Islet of Langerhans (tissue), 1 donor: Measurements from ENCODE around the gene C10orf90.

Experiments
- FAIRE-seq: peaks from one replicate; lab custom pipeline; 2011; peaks lifted over from hg19 to GRCh38; lab: Jason Lieb, UNC

Gene C10orf90

DNA sequence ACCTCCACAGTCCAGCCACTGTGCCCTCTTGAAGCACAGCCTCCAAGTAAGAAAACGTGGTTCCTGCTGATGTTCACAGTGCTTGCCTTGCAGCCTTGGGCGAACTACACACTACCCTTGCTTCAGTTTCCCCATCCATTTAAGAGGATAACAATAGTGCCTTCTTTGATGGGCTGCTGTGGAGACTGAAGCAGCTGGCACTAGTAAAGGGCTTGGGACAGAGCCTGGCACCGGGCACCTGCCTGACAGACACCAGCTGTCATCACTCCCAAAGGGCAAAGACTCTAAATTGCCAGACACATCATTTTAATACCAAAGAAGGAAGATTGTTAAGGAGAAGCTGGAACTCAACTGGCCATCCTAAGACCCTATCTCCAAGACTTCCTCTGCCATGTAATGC lies 3.1 kb upstream of the C10orf90 start:
- FAIRE-seq, result no peak

DNA sequence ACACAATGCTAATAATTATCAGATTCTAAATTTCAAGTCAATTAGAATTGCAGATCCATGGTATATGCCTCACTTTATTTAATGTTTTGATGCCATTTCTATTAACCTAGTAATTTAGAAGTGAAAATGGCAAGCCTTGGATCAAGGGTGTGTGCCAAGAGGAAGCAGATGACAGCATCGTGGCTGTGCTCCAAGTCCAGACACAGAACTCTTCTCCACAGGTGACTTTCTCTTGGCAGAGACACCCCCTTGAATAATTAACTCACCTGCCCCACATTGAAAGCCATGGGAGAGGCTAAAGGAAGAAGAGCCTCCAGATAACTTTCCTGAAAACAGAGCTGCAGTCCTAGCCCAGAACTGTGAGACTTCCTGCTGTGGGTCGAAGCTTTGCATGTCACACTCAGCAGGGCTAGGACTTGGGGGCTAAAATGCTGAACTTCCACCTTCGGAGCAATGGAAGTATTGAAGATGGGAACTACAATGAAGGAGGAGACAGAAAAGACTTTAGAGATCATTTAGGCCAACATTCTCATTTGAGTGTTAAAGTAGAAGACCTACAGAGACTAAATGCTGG lies 996 bp upstream of the C10orf90 start:
- FAIRE-seq, result no peak

DNA sequence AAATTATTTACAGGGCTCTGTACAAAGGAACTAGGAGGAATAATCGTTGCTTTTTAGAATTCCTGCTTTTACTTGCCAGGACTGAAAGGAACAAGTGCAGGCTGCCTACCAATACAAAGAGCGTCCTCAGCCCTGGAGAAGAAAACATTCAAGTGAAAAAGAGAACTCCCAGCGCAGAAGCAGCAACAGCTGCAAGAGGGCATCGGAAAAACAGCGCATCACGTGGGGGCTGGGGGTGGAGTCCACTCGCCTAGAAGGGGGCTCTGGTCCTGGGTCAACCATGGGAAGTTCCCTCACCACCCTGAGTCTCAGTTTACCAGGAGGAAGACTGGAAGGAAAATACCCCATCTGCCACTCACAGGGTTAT lies 385 bp upstream of the C10orf90 start:
- FAIRE-seq, result no peak

DNA sequence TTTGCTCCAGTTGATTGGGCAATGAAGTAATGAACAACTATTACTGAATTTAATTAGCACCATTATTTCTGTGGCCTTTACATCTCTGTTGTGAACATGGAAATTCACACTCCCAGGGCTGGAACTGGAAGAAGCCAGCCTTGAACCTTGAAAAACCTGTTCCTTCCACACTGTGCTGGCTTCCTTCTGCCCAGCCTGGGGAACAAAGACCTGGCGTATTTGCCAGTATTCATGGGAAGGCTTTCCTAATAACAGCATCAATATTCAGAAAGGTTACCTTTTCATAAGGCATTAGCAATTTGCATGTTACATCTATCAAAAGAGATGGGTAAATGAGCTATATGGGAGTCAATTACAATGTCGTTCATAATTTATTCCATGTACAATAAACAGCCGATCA lies 1.3 kb downstream of the C10orf90 start:
- no peak for FAIRE-seq

DNA sequence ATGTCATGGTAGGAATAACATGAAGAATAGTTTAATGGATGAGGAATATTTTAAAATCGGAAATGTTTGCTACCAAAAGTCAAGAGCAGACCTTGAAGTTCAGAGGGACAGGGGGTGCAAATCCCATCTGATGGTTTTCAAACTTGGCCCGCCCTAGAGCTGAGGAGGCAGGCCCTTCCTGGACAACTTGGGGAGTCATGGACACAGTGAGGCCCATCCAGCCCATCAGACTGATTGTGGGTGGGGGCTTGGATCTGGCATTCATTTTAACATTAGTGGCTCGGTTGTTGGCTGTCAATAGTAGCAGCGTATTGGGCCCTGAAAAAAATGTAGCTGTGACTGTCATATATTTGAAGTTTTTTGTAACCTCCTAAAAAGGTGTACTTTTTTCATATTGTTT lies 2.0 kb downstream of the C10orf90 start:
- FAIRE-seq, result no peak

DNA sequence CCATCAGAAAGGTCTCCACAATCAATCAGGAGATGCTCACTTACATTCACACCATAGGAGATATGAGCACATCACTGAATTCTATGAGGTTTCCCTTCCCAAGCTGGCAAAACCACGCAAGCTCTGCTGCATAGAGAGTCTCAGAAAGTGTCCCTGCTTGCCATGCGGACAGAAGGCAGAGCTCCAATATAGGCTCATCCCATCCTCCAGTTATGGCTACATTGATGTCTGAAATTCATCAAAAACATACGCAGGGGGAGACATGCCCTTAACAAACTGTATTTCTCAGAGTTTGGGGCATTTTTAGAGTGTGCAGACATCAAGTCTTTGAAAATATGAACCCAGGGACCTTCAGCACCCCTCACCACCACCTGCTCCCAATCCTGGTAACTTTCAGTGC lies 2.9 kb downstream of the C10orf90 start:
- FAIRE-seq, result no peak

DNA sequence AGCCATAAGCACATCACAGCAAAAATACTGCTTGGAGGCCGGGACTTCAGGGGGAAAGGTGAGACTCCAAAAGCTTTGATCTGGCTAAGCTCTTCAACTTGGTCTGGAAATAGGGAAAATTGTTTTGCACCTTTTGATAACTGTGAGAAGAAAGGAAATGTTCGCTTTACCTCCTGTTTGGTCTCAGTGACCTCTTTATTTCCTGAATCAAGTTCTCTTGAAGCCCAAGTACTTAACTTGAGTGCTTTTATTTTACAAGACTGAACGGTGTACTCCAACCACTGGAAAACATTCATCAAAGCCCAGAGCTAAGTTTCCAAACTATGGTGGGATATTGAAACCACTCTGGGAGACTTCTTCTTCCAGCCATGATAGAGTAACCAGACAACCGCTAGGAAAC lies 5.3 kb downstream of the C10orf90 start:
- FAIRE-seq, result no peak

DNA sequence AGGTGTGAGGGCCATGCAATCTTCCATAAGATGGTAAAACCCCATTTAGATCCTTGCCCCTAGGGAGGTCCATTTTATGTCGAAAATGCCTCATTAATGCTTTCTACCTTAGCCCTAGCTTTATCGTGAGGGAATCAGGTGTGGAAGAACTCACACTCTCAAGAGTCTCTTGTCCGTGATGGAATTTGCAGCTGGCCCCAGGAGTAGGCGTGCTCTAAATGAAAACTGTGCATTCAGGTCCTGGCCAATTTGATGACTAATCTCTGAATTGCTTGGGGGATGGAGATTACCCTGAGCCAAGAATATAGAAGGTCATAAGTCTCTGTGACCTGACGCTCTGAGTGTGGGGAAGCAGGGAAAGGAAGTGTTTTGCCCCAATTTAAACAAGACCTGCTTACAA lies 6.6 kb downstream of the C10orf90 start:
- FAIRE-seq, result no peak

DNA sequence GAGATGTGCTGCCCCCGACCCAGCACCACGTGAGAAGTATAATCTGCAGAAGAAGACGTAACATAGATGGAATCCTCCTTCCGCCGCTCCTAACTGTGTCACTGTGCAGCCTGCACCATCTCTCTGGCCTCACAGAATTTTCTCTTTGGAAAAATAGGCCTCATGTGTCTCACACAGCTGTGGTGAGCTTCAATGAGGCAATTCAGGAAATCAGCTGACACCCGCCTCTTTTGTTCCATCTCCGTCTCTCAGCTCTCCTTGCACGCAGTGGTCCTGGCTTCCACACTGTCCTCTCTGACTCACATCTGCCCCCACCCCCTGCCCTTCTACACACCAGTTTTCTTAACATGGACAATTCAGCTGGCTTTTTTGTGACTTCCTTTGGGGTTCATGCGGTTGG lies 7.2 kb downstream of the C10orf90 start:
- FAIRE-seq, result no peak

DNA sequence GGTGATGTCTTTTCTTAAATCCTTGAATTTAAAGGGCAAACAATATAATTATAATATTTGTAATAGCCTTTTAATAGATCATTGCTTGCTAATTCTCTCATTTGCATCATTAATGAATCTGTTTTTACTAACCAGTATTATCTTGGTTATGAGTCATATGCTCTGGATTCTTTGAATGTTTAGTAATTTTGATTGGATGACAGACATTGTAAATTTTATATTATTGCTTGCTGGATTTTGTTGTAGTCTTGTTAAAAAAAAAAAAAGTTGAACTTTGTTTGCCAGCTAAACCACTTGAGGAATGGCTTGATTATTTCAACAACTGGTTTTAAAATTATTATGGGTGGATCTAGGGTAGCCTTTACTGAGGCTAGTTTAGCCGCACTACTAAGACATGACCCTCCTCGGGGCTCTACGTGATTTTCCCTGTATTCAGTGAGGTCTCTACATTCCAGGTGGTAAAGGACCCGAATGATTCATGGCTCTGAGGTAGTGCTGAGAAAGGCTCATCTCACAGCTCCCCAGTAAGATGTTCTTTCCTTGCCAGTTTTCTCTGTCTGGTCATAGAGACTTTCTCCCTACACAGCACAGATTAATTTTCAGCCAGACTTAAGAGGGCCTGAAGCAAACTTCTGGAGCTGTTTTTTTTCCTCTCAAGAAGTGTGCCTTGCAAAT lies 8.5 kb downstream of the C10orf90 start:
- FAIRE-seq, result no peak

DNA sequence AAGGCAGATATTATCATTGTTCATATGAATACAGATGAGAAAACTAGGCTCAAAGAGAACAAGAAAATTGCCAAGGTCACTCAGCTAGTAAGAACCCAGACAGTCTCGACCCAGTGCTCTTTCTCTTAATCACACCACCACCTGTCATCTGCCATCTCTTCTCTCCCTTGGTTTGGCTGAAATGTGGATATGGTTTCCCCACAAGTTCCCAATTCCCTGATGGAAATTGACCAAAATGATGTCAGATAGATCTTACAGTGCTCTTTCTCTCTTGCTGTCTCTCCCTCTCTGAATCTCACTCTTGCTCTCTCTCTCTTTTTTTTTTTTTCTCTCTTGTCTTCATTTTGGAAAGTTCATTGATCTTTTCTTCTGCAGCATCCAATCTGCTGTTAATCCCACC lies 9.1 kb downstream of the C10orf90 start:
- no peak for FAIRE-seq

DNA sequence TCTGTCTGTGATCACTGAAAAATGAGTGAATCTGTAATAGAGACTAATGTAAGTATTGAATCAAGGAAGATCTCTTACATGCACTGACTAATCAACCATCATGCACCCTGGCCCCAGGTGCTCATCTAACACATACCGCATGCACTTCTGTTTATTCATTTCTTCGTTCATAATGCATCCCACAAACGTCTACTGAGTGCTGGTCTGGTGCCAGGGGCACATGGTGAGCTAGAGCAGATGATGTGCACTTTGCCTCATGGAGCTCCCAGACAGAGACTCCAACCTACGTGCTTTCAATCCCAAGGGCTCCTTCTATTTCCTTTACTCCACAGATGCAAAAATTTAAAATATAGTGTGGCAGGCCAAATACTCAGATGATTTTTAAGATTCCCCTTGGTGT lies 10.7 kb downstream of the C10orf90 start:
- FAIRE-seq, result no peak

DNA sequence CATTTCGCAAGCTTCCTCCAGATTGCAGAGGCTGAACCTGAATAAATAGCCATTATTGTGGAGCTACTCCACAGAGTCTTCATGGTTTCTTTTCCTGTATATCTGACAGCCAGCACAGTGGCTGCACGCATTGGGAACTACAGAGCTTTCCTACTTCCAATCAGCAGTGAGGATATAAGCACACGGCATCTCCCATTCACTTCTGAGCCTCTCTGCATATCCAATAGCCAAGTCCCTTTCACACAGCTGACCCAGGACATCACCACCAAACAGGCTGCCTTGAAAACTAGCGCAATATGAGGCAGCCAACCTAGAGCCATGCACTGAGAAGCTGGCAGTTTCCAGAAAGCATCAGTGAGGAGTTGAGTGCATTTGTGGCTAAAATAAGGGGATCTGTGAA lies 11.6 kb downstream of the C10orf90 start:
- no peak for FAIRE-seq

DNA sequence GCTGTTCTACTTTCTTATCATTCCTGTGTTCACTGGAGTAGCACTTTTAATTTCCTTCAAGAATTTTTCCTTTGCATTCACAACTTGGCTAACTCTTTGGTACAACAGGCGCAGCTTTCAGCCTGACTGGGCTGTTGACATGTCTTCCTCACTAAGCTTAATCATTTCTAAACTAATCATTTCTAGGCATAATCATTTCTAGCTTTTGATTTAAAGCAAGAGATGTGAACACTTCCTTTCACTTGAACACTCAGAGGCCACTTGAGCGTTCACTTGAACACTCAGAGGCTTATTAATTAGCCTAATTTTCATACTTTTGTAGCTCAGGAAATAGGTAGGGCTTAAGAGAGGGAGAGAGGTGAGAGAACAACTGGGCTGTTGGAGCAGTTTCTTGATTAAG lies 15.9 kb downstream of the C10orf90 start:
- no peak for FAIRE-seq

DNA sequence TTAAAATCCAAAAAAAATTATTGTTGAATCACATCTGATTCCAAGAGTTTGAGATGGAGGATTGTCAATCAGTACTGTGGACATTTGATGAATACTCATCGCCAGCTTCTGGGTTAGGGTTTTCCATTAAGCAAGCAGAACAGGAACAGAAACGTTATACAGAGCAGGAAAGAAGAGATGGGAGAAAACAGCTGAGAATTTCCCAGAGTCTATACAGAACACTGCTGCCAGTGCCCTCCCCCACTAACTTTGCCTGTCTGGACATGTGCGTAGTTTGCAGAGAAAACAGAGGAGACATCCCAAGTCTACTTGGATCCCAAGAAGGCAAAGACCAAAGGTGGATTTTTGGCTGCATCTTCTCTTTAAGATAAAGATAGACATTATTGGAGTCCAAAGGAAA lies 19.0 kb downstream of the C10orf90 start:
- FAIRE-seq, result no peak

DNA sequence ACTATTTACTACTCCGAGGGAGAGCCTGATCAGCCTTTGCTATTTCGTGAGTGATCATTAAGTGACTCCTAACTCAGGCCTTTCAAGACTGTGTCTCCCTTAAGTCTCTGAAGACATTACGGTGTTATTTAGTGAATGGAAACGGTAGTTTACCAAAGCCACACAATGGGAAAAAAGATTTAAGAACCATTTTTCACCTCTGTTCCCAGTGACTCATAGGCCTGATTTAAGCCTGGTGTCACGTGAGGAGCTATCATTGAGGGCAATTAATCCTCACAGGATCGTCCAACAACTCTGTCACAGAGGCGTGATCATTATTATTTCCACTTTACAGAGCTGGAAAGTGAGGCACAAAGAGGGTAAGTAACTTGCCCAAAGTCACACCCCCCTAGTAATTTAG lies 20.3 kb downstream of the C10orf90 start:
- FAIRE-seq, result no peak

DNA sequence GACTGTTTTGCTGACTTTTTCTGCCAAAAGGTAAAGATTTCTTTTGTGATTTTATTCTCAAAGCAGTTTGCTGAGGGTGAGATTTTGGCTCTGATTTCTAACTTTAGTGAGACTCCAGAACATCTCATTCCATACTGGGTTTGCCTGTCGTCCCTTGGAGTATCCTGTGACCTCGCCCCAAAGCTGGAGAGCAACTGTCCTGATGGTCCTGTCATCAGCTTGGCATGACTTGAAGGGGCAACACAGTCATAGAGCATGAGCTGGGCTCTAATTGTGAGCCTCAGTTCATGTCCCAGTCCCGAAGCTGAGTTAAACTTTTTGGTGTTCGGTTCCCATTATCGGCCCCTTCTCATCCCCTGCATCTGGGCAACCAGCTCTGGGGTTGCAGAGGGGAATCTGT lies 23.4 kb downstream of the C10orf90 start:
- no peak for FAIRE-seq

DNA sequence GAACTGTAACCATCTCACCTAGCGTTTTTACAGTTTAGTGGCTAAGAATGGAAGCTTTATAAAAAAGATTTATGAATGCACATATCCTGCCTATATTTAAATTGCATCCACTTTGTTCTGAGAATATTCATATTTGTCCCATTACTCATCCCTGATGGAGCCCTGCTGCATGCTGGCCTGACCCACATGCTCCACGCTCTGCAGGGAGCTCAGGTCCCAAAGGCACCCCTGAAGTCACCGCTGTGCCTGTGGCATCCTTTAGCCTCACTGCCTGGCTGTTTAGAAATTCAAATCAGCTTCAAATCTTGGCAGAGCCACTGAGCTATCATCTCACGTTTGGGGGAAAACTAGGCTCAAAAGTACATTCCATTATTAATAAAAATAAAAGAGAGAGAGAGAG lies 24.4 kb downstream of the C10orf90 start:
- no peak for FAIRE-seq

DNA sequence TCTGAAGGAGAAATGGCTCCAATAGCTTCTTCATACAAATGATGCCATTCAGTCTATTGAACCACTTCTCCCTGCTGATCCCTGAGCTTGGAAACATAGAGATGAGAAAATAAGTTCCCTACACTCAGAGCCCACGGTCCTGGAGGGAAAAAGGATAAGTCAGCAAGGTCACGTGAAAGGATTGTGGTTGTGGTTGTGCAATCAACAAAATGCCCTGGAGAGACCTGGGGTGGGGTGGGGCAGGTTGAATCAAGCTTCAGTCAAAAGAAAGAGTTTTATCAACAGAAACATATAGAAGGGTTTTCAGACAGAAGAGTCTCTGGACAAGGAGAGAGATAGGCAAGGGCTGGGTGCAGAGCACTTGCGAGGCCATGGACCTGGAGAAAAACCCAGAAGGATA lies 30.1 kb downstream of the C10orf90 start:
- FAIRE-seq, result no peak

DNA sequence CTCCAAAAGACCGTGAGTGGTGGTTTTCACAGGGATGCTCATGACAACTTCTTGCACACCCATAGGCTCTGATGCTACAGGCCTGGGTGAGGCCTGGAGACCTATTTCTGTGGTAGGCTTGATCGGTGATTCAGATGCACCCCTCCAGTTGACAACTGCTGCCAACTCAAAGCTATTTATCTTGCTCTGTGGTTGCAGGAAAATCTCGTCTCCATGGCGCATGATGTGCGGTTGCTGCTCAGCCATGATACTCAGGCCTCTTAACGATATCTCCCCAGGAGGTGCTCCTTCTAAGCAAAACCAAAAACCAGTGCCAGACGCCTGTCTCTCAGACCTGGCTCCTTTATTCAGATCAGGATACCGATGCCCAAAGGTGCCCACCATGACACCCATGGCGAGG lies 31.4 kb downstream of the C10orf90 start:
- FAIRE-seq, result no peak

DNA sequence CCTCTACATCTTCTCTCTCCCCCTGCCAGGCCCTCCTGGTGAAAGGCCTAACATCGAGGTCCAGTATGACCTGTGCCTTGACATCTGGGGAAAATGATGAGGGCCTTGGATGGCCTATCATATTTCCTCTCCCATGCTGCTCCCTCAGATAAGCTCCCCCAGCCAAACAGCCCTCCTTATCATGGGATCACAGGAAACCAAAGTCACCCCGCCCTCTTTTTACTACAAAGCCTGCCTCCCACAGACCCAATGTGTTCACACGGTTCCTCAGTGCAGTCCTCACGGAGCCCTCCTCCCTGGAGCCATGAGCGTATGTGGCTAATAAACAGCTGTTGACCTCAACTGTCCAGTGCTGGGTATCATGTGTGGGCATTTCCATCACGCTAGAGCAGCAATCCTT lies 32.0 kb downstream of the C10orf90 start:
- no peak for FAIRE-seq

DNA sequence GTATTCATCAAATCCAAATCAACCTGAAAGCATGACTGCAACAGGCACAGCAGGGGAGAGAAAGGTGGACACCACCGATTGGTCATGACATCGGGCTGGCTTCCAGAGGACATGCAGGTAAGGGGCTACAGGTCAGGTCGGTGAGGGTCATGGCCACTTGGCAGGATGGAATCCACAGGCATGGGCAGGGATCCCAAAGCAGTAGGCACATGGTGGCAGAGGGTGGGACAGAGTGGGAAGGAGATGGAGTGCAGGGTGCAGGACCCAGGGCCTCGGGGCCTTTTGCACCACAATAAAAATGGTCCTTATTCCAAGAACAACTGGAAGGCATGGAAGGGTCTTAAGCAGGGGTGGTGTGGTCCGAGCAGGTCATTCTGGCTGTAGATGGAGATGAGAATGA lies 33.0 kb downstream of the C10orf90 start:
- no peak for FAIRE-seq

DNA sequence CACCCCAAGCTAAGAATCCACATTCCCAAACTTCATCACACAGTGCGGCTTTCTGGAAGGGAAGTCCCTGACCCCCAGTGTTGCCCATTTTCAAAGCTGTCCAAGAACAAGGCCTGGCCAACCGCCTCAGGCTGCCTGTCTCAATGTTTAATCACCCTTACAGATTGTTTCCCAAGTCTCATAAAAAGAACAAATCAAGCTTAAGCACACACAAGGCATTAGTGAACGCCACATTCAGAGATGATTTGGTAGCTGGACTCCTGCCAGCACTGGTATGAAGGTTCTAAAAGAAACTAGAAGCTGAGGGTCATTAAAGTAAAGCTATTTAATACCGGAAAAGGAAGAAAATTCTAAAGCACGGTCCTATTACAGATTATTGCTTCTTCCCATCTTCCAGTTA lies 35.6 kb downstream of the C10orf90 start:
- FAIRE-seq, result no peak

DNA sequence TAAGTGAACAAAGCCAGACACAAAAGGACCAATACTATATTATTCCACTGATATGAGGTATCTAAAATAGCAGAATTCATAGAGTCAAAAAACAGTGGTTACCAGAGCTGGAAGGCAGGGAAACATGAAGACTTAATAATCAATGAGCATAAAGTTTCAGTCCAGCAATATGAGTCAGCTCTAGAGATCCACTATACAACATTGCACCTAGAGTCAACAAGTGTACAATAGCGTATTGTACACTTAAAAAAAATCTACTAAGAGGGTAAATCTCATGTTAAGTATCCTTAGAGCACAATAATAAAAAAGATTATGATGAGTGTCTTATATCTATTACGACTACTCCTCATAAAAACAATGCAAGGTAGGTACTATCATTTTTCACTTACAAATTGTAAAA lies 36.1 kb downstream of the C10orf90 start:
- no peak for FAIRE-seq

DNA sequence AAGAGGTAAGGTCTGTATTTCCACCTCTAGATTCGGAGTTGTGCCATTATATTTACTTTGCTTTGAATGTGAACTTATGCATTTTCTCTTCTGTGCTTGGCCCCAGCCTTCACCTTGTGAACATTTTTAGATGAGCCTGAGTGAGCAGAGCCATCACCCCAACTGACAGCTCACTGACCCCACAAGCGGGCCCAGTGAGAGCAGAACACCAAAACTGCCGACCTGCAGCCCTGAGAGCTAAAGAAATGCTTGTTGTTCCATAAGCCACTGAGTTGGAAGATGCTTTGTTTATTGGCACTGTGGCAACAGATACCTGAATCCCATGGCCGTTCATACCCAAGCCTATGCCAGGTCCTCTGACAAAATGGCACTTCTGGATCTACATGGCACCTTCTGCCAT lies 37.8 kb downstream of the C10orf90 start:
- FAIRE-seq, result no peak
